DMS 273 (cell line): ENCODE data around the gene CECR2.

Experiments
- DNase-seq: peaks from one replicate; lab custom pipeline; 2025; ENCODE audit not compliant: unreplicated experiment; lab: John Stamatoyannopoulos, UW

Gene CECR2

GRCh38 chr22:17366830-17367229, 2.4 kb upstream of the CECR2 start:
- peak; percentile 63 for DNase-seq

DNA sequence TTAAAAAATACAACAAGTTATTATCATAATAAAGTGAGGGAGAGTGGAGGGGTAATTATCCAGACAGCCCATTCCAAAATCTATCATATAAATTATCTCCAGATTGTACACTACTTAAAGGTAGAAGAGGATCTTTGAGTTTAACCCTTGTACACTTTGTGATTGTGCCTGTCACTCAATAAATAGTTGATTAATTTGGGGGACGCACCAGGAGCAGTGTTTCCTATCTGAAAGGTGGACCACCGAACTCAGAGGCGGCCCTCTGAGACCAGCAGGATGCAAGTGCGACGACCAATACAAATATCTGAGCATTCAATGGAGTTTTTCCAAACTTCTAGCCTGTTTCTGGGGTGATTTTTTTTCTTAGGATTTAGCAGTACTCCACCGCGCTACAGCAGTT, 1.1 kb upstream of the CECR2 start:
- no peak for DNase-seq

GRCh38 chr22:17368554-17369438, 464 bp upstream of the CECR2 start:
- DNase-seq = peak; percentile 87

DNA sequence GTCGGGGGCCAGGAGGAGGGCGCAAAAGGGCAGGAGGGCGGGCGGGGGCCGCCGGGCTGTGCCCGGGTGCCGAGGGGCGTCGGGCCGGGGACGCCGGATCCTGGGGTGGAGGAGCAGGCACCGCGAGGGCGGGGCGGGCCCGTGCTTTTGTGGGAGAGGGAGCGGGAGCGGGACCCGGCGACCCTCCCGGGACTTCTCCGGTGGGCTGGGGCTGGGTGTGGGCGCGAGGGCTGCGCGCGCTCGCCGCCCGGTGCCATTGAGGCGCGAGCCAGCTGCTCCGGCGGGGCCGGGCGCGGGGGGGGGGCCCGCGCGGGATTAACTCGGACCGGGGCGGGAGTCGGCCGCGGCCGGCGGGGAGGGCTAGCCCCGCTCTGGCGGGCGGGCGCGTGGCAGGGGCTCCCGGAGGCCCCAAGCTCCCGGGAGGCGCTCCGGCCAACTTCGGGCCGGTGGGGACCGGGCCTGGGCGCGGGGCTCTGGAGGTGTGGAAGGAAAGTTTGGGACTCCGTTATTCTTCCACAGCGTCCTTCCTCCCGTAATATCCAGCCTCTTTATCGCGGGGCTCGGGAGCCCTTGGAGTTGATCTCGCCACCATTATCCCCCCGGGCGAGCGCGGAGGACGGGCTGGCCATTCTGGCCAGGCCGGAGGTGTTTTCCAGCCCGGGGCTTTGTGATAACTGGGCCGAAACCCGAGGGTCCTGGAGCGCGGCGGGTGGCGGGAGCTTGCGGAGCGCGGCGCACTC, 936 bp downstream of the CECR2 start:
- DNase-seq = peak; percentile 62

DNA sequence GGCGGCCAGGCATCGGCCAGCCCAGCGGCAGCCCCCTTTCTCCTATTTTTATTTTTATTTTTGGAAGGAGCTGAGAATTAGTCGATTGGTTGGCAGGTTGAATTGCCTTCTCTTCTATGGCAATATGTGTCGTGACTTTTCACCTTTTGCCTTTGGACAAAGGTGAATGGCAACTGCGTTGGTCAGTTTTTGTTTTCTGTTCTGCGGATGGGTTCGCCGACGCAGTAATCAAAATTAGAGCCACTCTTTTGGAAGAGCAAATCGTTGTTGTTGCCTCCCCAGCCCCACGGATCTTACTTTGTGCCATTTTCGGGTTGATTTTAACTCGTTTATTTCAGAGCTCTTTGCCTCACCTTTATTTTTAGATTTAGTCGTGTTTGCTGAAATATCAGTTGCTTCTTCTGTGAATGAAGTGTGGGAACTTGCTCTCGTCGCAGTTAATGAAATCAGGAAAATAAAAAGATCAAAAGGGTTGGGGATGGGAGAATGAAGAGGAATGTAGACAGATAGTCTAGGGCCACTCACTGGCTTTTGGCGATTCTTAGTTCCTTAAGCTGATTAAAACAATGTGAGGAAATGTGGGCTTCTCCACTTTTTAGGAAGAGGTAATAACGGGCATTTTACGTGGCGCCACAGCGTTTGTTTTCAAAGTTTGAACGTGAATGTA, 1.6 kb downstream of the CECR2 start:
- DNase-seq = peak; percentile 22

- DNase-seq = no peak
Measured at GRCh38 chr22:17371448-17371847, 2.2 kb downstream of the CECR2 start.

- no peak for DNase-seq
Measured at GRCh38 chr22:17373855-17374254, 4.6 kb downstream of the CECR2 start.

- no peak for DNase-seq
Measured at GRCh38 chr22:17375914-17376614, 6.8 kb downstream of the CECR2 start.

GRCh38 chr22:17376950-17377349, 7.7 kb downstream of the CECR2 start:
- no peak for DNase-seq

- no peak for DNase-seq
Measured at GRCh38 chr22:17379944-17380343, 10.7 kb downstream of the CECR2 start.

- DNase-seq = no peak
Measured at GRCh38 chr22:17380359-17381087, 11.3 kb downstream of the CECR2 start.

- no peak for DNase-seq
Measured at GRCh38 chr22:17381192-17381913, 12.1 kb downstream of the CECR2 start.

- DNase-seq = no peak
Measured at GRCh38 chr22:17384612-17385330, 15.5 kb downstream of the CECR2 start.

DNA sequence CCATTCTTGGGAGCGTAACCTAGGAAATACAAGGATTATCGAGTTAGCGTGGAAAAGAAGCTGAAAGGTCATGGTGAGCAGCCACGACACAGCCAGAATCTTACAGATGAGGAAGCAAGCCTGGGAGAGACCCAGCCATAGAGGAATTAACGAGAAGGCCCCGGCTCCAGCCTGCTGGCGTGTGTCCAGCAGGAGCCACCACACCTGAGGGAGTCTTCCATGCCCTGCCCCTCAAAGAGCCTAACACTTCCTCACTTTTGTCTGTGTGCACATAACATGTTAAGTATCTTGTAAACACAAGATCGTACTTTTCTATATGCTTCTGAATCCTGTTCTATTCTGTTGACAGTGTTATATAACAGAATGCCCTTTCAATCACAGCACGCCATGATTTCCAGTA, 18.1 kb downstream of the CECR2 start:
- no peak for DNase-seq

DNA sequence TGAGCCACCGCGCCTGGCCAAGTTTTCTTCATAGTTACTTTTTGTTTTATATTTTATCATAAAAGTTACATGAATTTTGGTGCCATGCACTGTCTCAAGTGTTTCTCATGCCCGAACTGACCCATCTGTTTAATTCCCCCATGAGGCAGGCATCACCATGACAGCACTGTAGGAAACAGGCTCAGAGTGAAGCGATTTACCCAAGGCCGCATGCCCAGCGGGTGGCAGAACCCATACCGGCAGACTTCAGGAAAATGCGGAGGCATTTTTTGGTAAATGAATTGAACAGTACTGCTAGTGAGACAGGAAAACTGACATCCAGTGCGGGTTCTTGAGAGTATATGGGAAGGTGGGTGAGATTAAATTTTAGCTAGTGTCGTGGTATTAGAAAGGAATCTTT, 19.0 kb downstream of the CECR2 start:
- no peak for DNase-seq

- no peak for DNase-seq
Measured at GRCh38 chr22:17390087-17390486, 20.8 kb downstream of the CECR2 start.

DNA sequence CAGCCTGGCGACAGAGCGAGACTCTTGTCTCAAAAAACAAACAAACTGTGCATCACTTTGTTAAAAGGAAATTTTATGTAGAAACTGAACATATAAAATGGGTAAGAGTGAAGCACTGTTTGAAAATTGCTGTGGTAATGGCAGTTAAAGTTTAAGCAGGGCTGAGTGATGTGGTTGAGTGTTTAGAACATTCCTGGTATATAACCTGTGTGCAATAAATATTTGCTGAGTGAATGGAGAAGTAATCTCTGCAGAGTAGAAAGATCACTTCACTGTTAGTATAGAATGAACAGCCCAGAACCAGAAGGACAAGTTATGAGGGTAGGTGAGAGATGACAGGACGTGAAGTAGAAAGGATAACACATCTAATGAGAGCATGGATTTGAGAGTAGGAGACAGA, 27.3 kb downstream of the CECR2 start:
- DNase-seq = no peak

- DNase-seq = no peak
Measured at GRCh38 chr22:17397756-17398547, 28.7 kb downstream of the CECR2 start.
